CD4-positive, alpha-beta T cell (primary cell): Measurements from ENCODE around the gene FAM184A. TPM values are rescaled to one million over a fixed set of nuclear protein-coding genes. Genes with fewer than 3 reads are reported as not detected.

Experiments used
- ATAC-seq: fragments of 200-7000 bp; cut with Tn5 transposase; one replicate; pipeline ENCODE4 v1.10.0; 2022; ENCODE audit warnings: mild to moderate bottlenecking; ENCODE audit not compliant: poor library complexity
- CTCF ChIA-PET: fragments of 350-600 bp; sonication (Branson Sonifier 250); formaldehyde crosslinking; loops from one replicate; lab custom pipeline; 2021; ENCODE audit warnings: antibody characterized with exemption, inconsistent platforms; lab: Charles Lee
- POLR2A ChIA-PET: fragments of 350-600 bp; sonication (Branson Sonifier 250); formaldehyde crosslinking; loops from one replicate; lab custom pipeline; 2021; ENCODE audit warnings: antibody characterized with exemption, inconsistent platforms; lab: Charles Lee
- DNase-seq, 14 experiments: peaks; one replicate each; pipeline ENCODE4 v3.0.0-alpha.2; 2013 to 2020; ENCODE audit warnings: mixed read lengths in 2 of 14
- H3K27ac ChIP-seq, 2 donors: one replicate each; pipeline versions ENCODE4 v1.5.1 to v1.7.0; 2013; ENCODE audit warnings: low read length in 2 of 2, low read depth in 1 of 2, mild to moderate bottlenecking in 1 of 2
- H3K27me3 ChIP-seq, 2 experiments: 1 replicate in 1 of 2; 2 replicates in 1 of 2; pipeline versions ENCODE4 v1.6.1 to v1.7.0; 2013; ENCODE audit warnings: low read length in 2 of 2, control low read depth in 1 of 2, mild to moderate bottlenecking in 1 of 2, moderate library complexity in 1 of 2; ENCODE audit not compliant: insufficient read depth in 2 of 2, control insufficient read depth in 1 of 2
- H3K36me3 ChIP-seq: one replicate; pipeline ENCODE4 v1.6.1; 2013; ENCODE audit warnings: low read length, control low read depth; ENCODE audit not compliant: insufficient read depth
- H3K4me1 ChIP-seq: one replicate; pipeline ENCODE4 v1.6.1; 2013; ENCODE audit warnings: low read length, control low read depth; ENCODE audit not compliant: insufficient read depth
- H3K4me3 ChIP-seq: one replicate; pipeline ENCODE4 v1.5.1; 2013; ENCODE audit warnings: mild to moderate bottlenecking, low read length, moderate library complexity
- H3K9me3 ChIP-seq, 2 experiments: 1 replicate in 1 of 2; 2 replicates in 1 of 2; pipeline versions ENCODE4 v1.6.1 to v1.7.0; 2013; ENCODE audit warnings: low read length in 2 of 2, mild to moderate bottlenecking in 2 of 2, control low read depth in 1 of 2, moderate library complexity in 1 of 2; ENCODE audit not compliant: control insufficient read depth in 1 of 2, insufficient read depth in 1 of 2
- H3K27ac Mint-ChIP-seq: one replicate; pipeline ENCODE4 v1.8.0; 2020; ENCODE audit warnings: mixed read lengths
- H3K27me3 Mint-ChIP-seq: one replicate; pipeline ENCODE4 v1.8.0; 2021; ENCODE audit warnings: mixed read lengths
- H3K36me3 Mint-ChIP-seq: one replicate; pipeline ENCODE4 v1.8.0; 2021; ENCODE audit warnings: low read depth, mixed read lengths
- H3K4me1 Mint-ChIP-seq: one replicate; pipeline ENCODE4 v1.8.0; 2021; ENCODE audit warnings: low read depth, mixed read lengths
- H3K4me3 Mint-ChIP-seq: one replicate; pipeline ENCODE4 v1.8.0; 2020; ENCODE audit warnings: mild to moderate bottlenecking, mixed read lengths
- H3K9me3 Mint-ChIP-seq: one replicate; pipeline ENCODE4 v1.8.0; 2020; ENCODE audit warnings: mixed read lengths
- intact Hi-C, 2 experiments: fragments of 100-400 bp; cut with DNase I in 1 of 2; cut with micrococcal nuclease in 1 of 2; formaldehyde crosslinking; loops; one replicate each; pipeline versions ENCODE4 v1.15.1 to v1.9.0; 2023 to 2025; cut with DNase I, micrococcal nuclease
- total RNA-seq, 174 experiments: library from RNA in 2 of 174; stranded (reverse) in 2 of 174; gene quantifications; one replicate each; pipeline ENCODE4 v1.2.3 and lab custom pipeline; 2021 to 2026
- TF ChIP-seq, protein P1 (sequence below): fragments of 200-600 bp; IDR thresholded peaks from one replicate; pipeline ENCODE4 v1.8.0; 2022; ENCODE audit warnings: antibody characterized with exemption, mild to moderate bottlenecking

Gene FAM184A
- total RNA-seq, 2 experiments from 2014 or later, result 2.9 to 3.3 TPM

DNA sequence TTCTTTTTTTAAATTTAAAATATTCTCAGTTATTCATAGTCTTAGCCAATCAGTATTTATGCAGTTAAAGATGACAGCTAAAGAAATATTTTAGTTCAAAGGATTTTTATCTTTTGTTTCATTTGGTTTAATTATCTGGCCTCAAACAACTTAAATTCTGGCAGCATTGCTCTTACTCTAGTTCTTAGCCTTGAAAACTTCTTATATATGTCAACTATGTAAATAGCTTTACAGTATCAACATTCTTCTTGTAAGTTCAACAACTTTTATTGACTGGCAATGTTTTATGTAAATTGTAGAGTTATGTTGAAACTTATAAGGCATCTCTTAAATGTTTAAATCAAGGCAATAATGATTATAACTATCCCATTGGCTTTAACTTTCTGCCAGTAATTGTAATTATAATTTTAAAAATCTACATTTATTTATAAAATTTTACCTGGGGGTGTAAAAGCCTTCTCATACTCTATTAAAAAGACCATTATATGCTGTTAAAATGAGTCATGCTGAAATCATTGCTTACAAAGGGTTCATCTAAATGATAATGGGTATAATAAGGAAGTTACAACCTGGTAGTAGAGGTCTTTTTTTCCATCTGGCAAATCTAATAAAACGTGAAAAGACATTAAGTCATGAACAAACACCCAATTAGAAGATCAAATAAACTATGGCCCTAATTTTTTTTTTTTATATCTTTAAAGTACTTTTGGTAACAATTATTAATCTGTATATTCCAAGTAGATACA, 45.8 kb upstream of the FAM184A start:
- Mint-ChIP-seq H3K4me1 (no peaks in the 10 kb centered on the region), H3K4me3 (no peak overlapping the region), H3K36me3 (no peaks in the 10 kb centered on the region), H3K27me3 (no peaks in the 10 kb centered on the region), H3K27ac (no peak overlapping the region), H3K9me3 (no peaks in the 10 kb centered on the region)
- no peak overlapping the region for H3K4me3 ChIP-seq
- ATAC-seq (no peak), DNase-seq (no peak)
- H3K4me1 ChIP-seq, result no peaks in the 10 kb centered on the region
- no peaks in the 10 kb centered on the region for H3K36me3 ChIP-seq
- no peak overlapping the region for H3K27ac ChIP-seq
- intact Hi-C loops, result no loop called here
- CTCF ChIA-PET, result no interaction called here
- POLR2A ChIA-PET, result no interaction called here
- no peaks in the 10 kb centered on the region for H3K27me3 ChIP-seq
- TF ChIP-seq, protein P1, sequence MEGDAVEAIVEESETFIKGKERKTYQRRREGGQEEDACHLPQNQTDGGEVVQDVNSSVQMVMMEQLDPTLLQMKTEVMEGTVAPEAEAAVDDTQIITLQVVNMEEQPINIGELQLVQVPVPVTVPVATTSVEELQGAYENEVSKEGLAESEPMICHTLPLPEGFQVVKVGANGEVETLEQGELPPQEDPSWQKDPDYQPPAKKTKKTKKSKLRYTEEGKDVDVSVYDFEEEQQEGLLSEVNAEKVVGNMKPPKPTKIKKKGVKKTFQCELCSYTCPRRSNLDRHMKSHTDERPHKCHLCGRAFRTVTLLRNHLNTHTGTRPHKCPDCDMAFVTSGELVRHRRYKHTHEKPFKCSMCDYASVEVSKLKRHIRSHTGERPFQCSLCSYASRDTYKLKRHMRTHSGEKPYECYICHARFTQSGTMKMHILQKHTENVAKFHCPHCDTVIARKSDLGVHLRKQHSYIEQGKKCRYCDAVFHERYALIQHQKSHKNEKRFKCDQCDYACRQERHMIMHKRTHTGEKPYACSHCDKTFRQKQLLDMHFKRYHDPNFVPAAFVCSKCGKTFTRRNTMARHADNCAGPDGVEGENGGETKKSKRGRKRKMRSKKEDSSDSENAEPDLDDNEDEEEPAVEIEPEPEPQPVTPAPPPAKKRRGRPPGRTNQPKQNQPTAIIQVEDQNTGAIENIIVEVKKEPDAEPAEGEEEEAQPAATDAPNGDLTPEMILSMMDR, result no peak
- no peaks in the 10 kb centered on the region for H3K9me3 ChIP-seq

DNA sequence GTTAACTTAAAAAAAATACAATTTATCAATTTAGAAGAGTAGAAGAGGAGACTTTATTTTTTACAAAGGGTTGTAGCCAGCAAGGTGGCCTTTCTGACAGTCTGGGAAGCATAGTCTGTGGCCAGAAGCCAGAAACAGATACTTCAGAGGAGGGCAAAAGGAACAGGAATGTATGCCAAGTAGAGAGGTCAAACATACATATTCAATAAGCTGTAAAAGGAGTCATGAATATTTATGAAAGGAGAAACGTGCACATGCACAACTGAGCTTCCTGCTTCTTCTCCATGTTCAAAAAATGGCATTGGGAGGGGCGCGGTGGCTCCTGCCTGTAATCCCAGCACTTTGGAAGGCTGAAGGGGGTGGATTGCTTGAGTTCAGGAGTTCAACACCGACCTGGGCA, 43.9 kb upstream of the FAM184A start:
- H3K27ac ChIP-seq, result no peak overlapping the region
- no peak for DNase-seq
- CTCF ChIA-PET, result no interaction called here
- H3K4me3 ChIP-seq, result no peak overlapping the region
- no peaks in the 10 kb centered on the region for H3K9me3 ChIP-seq
- no peaks in the 10 kb centered on the region for H3K36me3 ChIP-seq
- H3K27ac Mint-ChIP-seq, result no peak overlapping the region
- no peaks in the 10 kb centered on the region for H3K36me3 Mint-ChIP-seq
- no peaks in the 10 kb centered on the region for H3K4me1 ChIP-seq
- POLR2A ChIA-PET, result interaction anchor here (1.0 kb wide), 1 partner anchor 12 kb away, joined by 3 read pairs; no protein-coding TSS in a partner anchor
- TF ChIP-seq, protein P1, result no peak
- H3K27me3 ChIP-seq, result no peaks in the 10 kb centered on the region
- intact Hi-C loops, result no loop called here
- no peaks in the 10 kb centered on the region for H3K9me3 Mint-ChIP-seq
- no peaks in the 10 kb centered on the region for H3K27me3 Mint-ChIP-seq
- H3K4me1 Mint-ChIP-seq, result no peaks in the 10 kb centered on the region
- no peak for ATAC-seq
- H3K4me3 Mint-ChIP-seq, result no peak overlapping the region

DNA sequence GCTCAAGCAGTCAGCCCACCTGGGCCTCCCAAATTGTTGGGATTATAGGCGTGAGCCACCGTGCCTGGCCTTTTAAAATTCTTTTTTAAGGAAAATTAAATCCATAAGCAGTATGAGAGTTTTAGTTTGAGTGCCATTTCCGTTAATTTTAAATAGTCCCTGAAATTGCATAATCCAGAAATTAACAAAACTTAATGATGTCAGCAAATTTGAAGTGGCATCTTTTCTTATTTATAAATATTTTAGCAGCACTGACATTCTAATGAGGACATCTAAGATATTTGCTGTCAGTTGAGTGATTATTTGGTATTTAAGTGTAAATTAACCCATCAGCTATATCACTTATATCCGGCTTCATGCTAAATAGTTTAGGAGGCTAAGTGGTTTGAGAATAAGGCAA, 42.9 kb upstream of the FAM184A start:
- H3K27ac Mint-ChIP-seq, result no peak overlapping the region
- H3K4me1 Mint-ChIP-seq, result no peaks in the 10 kb centered on the region
- POLR2A ChIA-PET, result no interaction called here
- H3K36me3 ChIP-seq, result no peaks in the 10 kb centered on the region
- ATAC-seq (no peak), DNase-seq (no peak)
- no peaks in the 10 kb centered on the region for H3K36me3 Mint-ChIP-seq
- no peaks in the 10 kb centered on the region for H3K9me3 Mint-ChIP-seq
- H3K9me3 ChIP-seq, result no peaks in the 10 kb centered on the region
- H3K4me1 ChIP-seq, result no peaks in the 10 kb centered on the region
- no peak overlapping the region for H3K4me3 Mint-ChIP-seq
- no peaks in the 10 kb centered on the region for H3K27me3 Mint-ChIP-seq
- CTCF ChIA-PET, result no interaction called here
- no peaks in the 10 kb centered on the region for H3K27me3 ChIP-seq
- no peak overlapping the region for H3K4me3 ChIP-seq
- H3K27ac ChIP-seq, result no peak overlapping the region
- TF ChIP-seq, protein P1, result no peak
- intact Hi-C loops, result no loop called here
